A204.1 (cell line): ENCODE results near the gene MPND.

Experiments used
- FAIRE-seq: peaks from 2 replicates; lab custom pipeline; 2012; peaks lifted over from hg19 to GRCh38; lab: Jason Lieb, UNC

The MPND gene

DNA sequence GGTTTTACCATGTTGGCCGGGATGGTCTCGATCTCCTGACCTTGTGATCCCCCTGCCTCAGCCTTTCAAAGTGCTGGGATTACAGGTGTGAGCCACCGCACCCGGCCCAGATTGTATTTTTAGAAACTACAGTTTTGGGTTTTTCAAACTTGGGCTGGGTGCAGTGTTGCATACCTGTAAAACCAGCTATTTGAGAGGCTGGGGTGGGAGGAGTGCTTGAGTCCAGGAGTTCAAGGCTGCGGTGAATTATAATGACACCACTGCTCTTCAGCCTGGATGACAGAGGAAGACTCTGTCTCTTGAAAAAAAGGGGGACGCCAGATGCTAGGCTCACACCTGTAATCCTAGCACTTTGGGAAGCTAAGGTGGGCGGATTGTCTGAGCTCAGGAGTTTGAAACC lies 63.3 kb downstream of the MPND start:
- FAIRE-seq = no peak

DNA sequence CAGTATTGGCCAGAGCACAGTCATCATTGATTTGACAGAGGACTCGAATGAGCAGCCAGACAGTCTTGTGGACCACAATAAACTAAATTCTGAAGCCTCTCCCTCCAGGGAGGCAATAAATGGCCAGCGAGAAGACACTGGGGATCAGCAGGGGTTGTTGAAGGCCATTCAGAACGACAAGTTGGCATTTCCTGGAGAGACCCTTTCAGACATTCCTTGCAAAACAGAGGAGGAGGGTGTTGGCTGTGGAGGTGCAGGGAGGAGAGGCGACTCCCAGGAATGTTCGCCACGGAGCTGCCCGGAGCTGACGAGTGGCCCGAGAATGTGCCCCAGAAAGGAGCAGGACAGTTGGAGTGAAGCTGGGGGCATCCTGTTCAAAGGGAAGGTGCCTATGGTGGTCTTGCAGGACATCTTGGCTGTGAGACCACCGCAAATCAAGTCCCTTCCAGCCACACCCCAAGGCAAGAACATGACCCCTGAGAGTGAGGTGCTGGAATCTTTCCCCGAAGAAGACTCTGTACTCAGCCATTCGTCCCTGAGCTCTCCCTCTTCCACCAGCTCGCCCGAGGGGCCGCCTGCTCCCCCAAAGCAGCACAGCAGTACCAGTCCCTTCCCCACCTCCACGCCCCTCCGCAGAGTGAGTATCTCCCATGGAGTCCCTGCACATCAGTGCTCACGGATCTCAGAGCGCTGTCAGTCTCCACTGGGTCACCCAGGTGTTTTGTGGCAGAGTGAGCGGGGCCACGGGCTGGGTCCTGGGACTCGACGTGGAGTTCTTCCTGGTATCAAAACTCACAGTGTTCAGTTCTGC lies 66.0 kb downstream of the MPND start:
- no peak for FAIRE-seq
